Left lung (tissue), 10 donors: ENCODE results near the gene EMD. TPM values are rescaled to one million over a fixed set of nuclear protein-coding genes. Genes with fewer than 3 reads are reported as not detected.
A peak's percentile ranks its signal among the peaks of the same experiment; 100 is the strongest.

Source experiments
- ATAC-seq: fragments of 200-7000 bp; cut with Tn5 transposase; one replicate; pipeline ENCODE4 v1.9.1; 2020; ENCODE audit warnings: moderate library complexity
- DNase-seq, 4 donors: peaks; one replicate each; pipeline ENCODE4 v3.0.0-alpha.2; 2013 to 2020
- H3K27ac ChIP-seq, 2 donors: fragments of 200-600 bp; sonication (generic) in 1 of 2; one replicate each; pipeline versions ENCODE4 v1.5.0 to v1.8.0; 2020 to 2021
- H3K27me3 ChIP-seq, 2 donors: fragments of 200-600 bp; sonication (generic) in 1 of 2; one replicate each; pipeline versions ENCODE4 v1.5.0 to v1.8.0; 2020 to 2021
- H3K36me3 ChIP-seq, 2 donors: fragments of 200-600 bp; sonication (generic) in 1 of 2; one replicate each; pipeline versions ENCODE4 v1.5.0 to v1.8.0; 2020 to 2021
- H3K4me1 ChIP-seq, 2 donors: fragments of 200-600 bp; one replicate each; pipeline ENCODE4 v1.8.0; 2021
- H3K4me3 ChIP-seq, 2 donors: fragments of 200-600 bp; sonication (generic) in 1 of 2; one replicate each; pipeline versions ENCODE4 v1.5.0 to v1.8.0; 2020 to 2021; ENCODE audit warnings: mild to moderate bottlenecking in 1 of 2
- H3K9me3 ChIP-seq, 2 donors: fragments of 200-600 bp; sonication (generic) in 1 of 2; one replicate each; pipeline versions ENCODE4 v1.5.0 to v1.8.0; 2020 to 2021
- intact Hi-C, 2 donors: fragments of 100-400 bp; cut with DNase I; formaldehyde crosslinking; loops; one replicate each; pipeline versions ENCODE4 v1.11.2 to v1.14.2; 2022
- polyA plus RNA-seq, 6 donors: library from polyadenylated mRNA; unstranded; fragments of 120-200 nt; gene quantifications; one replicate each; pipeline ENCODE4 v1.2.1, GENCODE V29; 2013; ENCODE audit not compliant: insufficient read length in 6 of 6
- total RNA-seq, 2 donors: library from RNA; stranded (reverse); fragmentation: NEBNext Ultra II Directional; extraction: Animal tissue kit (Norgen Biotek cat#: 25700); gene quantifications; one replicate each; pipeline ENCODE4 v1.2.1, GENCODE V29; 2021
- TF ChIP-seq, protein P1 (sequence below), 2 donors: fragments of 200-600 bp; sonication (generic) in 1 of 2; IDR thresholded peaks; one replicate each; pipeline versions ENCODE4 v1.5.0 to v1.8.0; 2021; ENCODE audit warnings: antibody characterized with exemption in 2 of 2
- donor health status: DM: no; HTN: yes; CAD: no.
- donor health status: DM: no; HTN: no; CAD: no.

The EMD gene
- total and polyA plus RNA-seq, 8 donors, result 50.1 to 77.1 (median 64.1) TPM

DNA sequence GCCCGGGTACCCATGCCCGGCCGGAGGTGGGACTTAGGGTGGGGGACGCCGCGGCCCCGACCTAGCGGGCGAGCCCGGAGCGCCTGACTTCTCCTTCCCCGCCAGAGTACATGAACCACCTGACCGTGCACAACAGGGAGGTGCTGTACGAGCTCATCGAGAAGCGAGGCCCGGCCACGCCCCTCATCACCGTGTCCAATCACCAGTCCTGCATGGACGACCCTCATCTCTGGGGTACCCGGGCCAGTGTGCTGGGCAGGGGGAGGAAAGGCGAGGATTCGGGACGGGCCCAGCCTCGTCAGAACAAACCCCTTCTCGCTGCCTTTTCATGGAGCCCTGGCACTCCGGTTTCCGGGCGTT lies 32.9 kb downstream of the EMD start:
- peak in 3 of 4 donors; percentile 63 to 85 (median 76) for DNase-seq
- Histone ChIP-seq H3K27ac (peak overlapping the region; percentile 91 to 94), H3K27me3 (no peaks in the 10 kb centered on the region), H3K4me1 (peaks cover 0 to 42% of the 10 kb centered on the region in 2 donors), H3K9me3 (no peaks in the 10 kb centered on the region), H3K36me3 (no peaks in the 10 kb centered on the region), H3K4me3 (peak overlapping the region; percentile 50 to 68)
- intact Hi-C loops, result no loop called here
- TF ChIP-seq, protein P1, sequence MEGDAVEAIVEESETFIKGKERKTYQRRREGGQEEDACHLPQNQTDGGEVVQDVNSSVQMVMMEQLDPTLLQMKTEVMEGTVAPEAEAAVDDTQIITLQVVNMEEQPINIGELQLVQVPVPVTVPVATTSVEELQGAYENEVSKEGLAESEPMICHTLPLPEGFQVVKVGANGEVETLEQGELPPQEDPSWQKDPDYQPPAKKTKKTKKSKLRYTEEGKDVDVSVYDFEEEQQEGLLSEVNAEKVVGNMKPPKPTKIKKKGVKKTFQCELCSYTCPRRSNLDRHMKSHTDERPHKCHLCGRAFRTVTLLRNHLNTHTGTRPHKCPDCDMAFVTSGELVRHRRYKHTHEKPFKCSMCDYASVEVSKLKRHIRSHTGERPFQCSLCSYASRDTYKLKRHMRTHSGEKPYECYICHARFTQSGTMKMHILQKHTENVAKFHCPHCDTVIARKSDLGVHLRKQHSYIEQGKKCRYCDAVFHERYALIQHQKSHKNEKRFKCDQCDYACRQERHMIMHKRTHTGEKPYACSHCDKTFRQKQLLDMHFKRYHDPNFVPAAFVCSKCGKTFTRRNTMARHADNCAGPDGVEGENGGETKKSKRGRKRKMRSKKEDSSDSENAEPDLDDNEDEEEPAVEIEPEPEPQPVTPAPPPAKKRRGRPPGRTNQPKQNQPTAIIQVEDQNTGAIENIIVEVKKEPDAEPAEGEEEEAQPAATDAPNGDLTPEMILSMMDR (IDR thresholded peaks at IDR 0.05), result no peak
- peak; percentile 80 for ATAC-seq

DNA sequence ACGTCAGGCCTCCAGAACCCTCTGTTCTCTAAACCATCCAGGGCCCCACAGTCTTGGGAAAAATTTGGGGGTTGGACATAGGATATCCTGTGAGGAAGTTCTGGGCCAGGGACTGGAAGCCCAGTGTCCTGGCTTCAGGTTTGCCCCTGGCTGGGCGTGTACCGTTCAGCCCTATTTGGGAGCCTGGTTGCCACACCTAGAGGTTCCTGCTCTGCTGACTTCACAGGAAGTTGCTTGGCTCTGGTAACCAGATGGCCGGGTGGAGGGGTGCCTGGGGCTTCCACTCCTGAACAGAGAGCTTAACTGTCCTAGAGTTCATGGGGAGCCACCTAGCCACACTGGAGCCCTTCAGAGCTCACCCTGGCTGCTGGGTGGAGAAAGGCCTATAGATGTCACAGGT lies 33.4 kb downstream of the EMD start:
- Histone ChIP-seq H3K27me3 (no peaks in the 10 kb centered on the region), H3K4me1 (peaks cover 0 to 37% of the 10 kb centered on the region in 2 donors), H3K36me3 (no peaks in the 10 kb centered on the region), H3K27ac (peak overlapping the region; percentile 91 to 94), H3K9me3 (no peaks in the 10 kb centered on the region), H3K4me3 (peak overlapping the region; percentile 50 to 68)
- TF ChIP-seq, protein P1 (IDR thresholded peaks at IDR 0.05), result no peak
- intact Hi-C loops, result no loop called here
- DNase-seq (no peak), ATAC-seq (no peak)

DNA sequence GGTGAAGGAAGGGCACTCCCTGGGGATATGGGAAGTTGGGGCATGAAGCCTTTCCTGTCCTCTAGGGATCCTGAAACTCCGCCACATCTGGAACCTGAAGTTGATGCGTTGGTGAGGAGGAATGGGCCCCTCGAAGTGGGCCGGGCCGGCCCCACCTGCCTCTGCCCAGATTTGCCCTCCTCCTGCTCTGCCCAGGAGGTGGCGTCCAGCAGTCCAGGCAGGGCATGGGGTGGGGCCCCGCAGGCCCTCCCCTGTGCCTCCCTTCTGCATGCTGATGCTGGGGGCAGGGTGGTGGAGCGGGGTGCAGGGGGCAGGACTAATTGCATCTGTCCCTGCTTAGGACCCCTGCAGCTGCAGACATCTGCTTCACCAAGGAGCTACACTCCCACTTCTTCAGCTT lies 34.0 kb downstream of the EMD start:
- DNase-seq, result no peak
- ATAC-seq, result no peak
- H3K36me3 ChIP-seq, result no peaks in the 10 kb centered on the region
- intact Hi-C loops, result no loop called here
- H3K4me3 ChIP-seq, result no peak overlapping the region
- H3K9me3 ChIP-seq, result no peaks in the 10 kb centered on the region
- peaks cover 0 to 32% of the 10 kb centered on the region in 2 donors for H3K4me1 ChIP-seq
- H3K27me3 ChIP-seq, result no peaks in the 10 kb centered on the region
- H3K27ac ChIP-seq, result peak overlapping the region in 1 of 2 donors; percentile 94
- TF ChIP-seq, protein P1 (IDR thresholded peaks at IDR 0.05), result no peak

DNA sequence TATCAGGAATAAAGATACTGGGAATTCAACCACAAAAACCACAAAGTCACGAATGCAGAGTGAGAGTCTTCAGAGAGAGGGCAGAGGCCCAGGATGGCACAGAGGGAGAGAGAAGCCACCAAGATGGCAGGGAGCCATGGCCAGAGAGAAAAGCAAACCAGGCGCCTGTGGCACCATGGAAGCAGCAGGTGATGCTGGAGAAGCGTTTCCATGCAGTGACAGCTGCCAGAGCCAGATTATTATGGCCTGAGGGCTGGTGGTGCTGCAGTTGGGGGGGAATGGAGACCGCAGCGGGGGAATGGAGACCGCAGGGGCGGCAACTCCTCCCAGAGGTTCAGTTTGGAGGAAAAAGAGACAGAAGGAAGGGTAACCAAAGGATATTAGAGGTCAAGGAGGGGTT lies 38.1 kb downstream of the EMD start:
- H3K4me1 ChIP-seq, result peaks cover 0 to 7% of the 10 kb centered on the region in 2 donors
- no peak overlapping the region for H3K4me3 ChIP-seq
- no peak overlapping the region for H3K27ac ChIP-seq
- intact Hi-C loops, result no loop called here
- peaks cover 0 to 7% of the 10 kb centered on the region in 2 donors for H3K36me3 ChIP-seq
- DNase-seq (no peak), ATAC-seq (no peak)
- H3K27me3 ChIP-seq, result no peaks in the 10 kb centered on the region
- H3K9me3 ChIP-seq, result no peaks in the 10 kb centered on the region
- TF ChIP-seq, protein P1 (IDR thresholded peaks at IDR 0.05), result no peak

DNA sequence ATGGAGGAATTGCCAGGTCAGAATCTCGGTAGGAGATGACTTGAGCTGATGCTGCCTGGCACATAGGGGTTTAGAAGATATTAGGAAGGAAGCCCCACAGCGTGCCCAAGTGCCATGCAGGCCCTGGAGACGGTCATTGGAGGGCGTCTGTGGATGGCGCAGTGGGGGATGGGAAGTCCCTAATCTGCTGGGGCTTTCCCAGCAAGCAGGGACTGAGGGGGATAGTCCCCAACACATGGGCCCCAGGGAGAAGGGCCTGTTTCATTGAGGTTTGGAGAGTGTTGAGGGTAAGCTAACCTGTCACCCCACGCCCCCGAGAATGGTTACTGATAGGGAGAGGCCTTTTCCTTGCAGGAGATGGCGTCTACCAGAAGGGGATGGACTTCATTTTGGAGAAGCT lies 40.1 kb downstream of the EMD start:
- Histone ChIP-seq H3K27ac (no peak overlapping the region), H3K4me1 (no peaks in the 10 kb centered on the region), H3K4me3 (no peak overlapping the region), H3K9me3 (no peaks in the 10 kb centered on the region), H3K36me3 (peaks cover 0 to 7% of the 10 kb centered on the region in 2 donors), H3K27me3 (no peaks in the 10 kb centered on the region)
- ATAC-seq, result no peak
- TF ChIP-seq, protein P1 (IDR thresholded peaks at IDR 0.05), result no peak
- no peak for DNase-seq
- intact Hi-C loops, result no loop called here
